ENCODE data around the gene EIF4A3. TPM values are rescaled to one million over a fixed set of nuclear protein-coding genes. Genes with fewer than 3 reads are reported as not detected.
A peak's percentile ranks its signal among the peaks of the same experiment; 100 is the strongest.

Gene EIF4A3
- polyA plus RNA-seq, 1 of the 3 experiments (the other 2 are of a cell fraction): 335 TPM

DNA sequence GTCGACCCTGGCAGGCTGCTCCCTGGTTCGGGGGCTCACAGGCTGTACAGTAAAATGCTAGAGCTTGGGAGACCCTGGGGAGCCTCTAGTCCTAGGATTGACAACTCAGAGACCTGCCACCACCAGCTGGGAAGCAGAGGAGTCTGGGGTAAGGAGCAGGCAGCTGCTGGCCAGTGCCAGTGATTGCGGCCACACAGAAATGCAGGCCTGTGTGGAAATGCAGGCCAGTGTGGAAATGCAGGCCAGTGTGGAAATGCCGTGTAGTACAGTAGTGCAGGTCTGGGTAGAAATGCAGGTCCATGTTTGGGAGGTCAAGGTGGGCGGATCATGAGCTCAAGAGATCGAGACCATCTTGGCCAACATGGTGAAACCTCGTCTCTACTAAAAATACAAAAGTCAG is 49.7 kb upstream of the EIF4A3 start:
- no peaks in the 10 kb centered on the region for H3K9me2 ChIP-seq
- H3K4me2 ChIP-seq: no peak overlapping the region
- TF ChIP-seq CHD2 (IDR thresholded peaks at IDR 0.05; ENCODE audit: low read length, partially characterized antibody): no peak
- ChIA-PET CTCF (interaction anchor here (1.4 to 2.5 kb wide), 3 partner anchors 9 to 96 kb away, joined by 4 to 8 read pairs (median 8); partner anchors contain the start of gene GAA), POLR2A (no interaction called here)
- no peak overlapping the region for H3K9ac ChIP-seq
- H3K79me2 ChIP-seq (ENCODE audit: insufficient read depth): no peaks in the 10 kb centered on the region
- 0 out of 2 replicates have a peak, but pooled peaks cover 6% of the 10 kb centered on the region for H3K27me3 ChIP-seq (ENCODE audit: insufficient read depth)
- no peaks in the 10 kb centered on the region for H3K36me3 ChIP-seq (replicated peaks in 1 of 2; ENCODE audit: control insufficient read depth in 1 of 2, insufficient read depth in 2 of 2, low read length in 1 of 2)
- no peaks in the 10 kb centered on the region for H4K20me1 ChIP-seq (ENCODE audit: insufficient read depth)
- no peak overlapping the region for H3K27ac ChIP-seq (ENCODE audit: low read depth in 2 of 2, low read length in 1 of 2)
- H3K9me3 ChIP-seq: no peaks in the 10 kb centered on the region
- no peak overlapping the region for H3K4me3 ChIP-seq (ENCODE audit: low read depth in 2 of 2, low read length in 1 of 2)
- no peaks in the 10 kb centered on the region for H3K4me1 ChIP-seq (ENCODE audit: control insufficient read depth in 1 of 2, insufficient read depth in 2 of 2, low read depth in 1 of 2, low read length in 1 of 2)
- no peak for DNase-seq
- no peak overlapping the region for H2AFZ ChIP-seq (ENCODE audit: low read depth)
- H3F3A ChIP-seq (replicated peaks; ENCODE audit: insufficient read depth): no peaks in the 10 kb centered on the region
- WGBS (ENCODE audit: low lambda C conversion rate): 94% methylated on average over 6 of the region's 7 CpGs

DNA sequence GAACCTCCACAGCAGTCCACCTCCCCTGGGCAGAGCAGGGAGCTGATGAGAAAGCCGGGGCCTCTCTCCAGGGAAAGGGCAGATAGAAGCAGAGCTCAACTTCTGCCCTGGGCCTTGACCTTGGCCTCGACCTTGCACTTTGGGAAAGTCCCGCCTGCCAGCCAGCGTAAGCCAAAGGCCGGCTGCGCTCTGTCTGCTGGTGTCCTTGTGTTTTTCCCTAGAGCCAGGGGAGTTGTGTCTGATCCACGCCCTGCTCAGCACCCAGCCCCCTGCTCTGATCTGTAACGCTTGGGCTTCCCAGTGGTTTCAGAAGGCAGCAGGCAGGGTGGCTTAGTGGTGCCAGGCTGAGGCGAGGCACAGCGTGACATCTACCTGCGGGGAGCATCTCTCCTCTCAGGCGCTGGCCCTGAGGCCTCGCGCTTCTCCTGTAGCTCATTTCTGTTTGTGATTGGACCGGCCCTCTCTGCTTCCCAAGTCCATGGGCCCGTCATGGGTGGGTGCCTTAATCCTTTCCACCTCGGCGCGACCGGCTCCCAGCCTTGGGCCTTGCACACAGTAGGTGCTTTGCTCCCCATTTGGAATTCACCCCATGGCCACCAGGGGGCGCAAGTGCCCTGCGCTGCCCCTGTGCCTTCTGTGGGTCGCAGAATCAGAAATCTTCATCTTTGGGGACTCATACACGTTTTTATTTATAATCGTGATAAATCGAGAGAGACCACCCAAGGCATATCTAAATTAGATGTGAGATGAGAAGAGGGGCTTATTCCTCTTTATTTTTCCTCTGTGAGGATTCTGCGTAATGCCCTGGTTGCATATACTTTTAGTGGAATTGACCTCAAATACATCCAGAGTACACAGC is 49.0 kb upstream of the EIF4A3 start:
- no peaks in the 10 kb centered on the region for H3K4me1 ChIP-seq (ENCODE audit: control insufficient read depth in 1 of 2, insufficient read depth in 2 of 2, low read depth in 1 of 2, low read length in 1 of 2)
- H3K4me2 ChIP-seq: no peak overlapping the region
- ChIA-PET POLR2A (no interaction called here), CTCF (interaction anchor here (0.6 to 2.5 kb wide), 15 partner anchors 8 to 181 kb away, joined by 3 to 8 read pairs (median 4); partner anchors contain the start of genes GAA and RNF213)
- H3K4me3 ChIP-seq (ENCODE audit: low read depth in 2 of 2, low read length in 1 of 2): peak overlapping the region in 1 of 2 experiments; percentile 37; a peak in 1 of 4 replicates
- H3K27ac ChIP-seq (ENCODE audit: low read depth in 2 of 2, low read length in 1 of 2): no peak overlapping the region
- H3K9me3 ChIP-seq: no peaks in the 10 kb centered on the region
- H3F3A ChIP-seq (replicated peaks; ENCODE audit: insufficient read depth): no peaks in the 10 kb centered on the region
- TF ChIP-seq, protein P1, sequence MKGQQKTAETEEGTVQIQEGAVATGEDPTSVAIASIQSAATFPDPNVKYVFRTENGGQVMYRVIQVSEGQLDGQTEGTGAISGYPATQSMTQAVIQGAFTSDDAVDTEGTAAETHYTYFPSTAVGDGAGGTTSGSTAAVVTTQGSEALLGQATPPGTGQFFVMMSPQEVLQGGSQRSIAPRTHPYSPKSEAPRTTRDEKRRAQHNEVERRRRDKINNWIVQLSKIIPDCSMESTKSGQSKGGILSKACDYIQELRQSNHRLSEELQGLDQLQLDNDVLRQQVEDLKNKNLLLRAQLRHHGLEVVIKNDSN (IDR thresholded peaks at IDR 0.05; ENCODE audit: borderline replicate concordance, low read depth): no peak
- TF ChIP-seq, protein P2, sequence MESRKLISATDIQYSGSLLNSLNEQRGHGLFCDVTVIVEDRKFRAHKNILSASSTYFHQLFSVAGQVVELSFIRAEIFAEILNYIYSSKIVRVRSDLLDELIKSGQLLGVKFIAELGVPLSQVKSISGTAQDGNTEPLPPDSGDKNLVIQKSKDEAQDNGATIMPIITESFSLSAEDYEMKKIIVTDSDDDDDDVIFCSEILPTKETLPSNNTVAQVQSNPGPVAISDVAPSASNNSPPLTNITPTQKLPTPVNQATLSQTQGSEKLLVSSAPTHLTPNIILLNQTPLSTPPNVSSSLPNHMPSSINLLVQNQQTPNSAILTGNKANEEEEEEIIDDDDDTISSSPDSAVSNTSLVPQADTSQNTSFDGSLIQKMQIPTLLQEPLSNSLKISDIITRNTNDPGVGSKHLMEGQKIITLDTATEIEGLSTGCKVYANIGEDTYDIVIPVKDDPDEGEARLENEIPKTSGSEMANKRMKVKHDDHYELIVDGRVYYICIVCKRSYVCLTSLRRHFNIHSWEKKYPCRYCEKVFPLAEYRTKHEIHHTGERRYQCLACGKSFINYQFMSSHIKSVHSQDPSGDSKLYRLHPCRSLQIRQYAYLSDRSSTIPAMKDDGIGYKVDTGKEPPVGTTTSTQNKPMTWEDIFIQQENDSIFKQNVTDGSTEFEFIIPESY (IDR thresholded peaks at IDR 0.05; ENCODE audit: borderline replicate concordance, low read depth): no peak
- no peak for TF ChIP-seq RFX5 (IDR thresholded peaks at IDR 0.05; ENCODE audit: low read length)
- TF ChIP-seq RAD21 (IDR thresholded peaks at IDR 0.05; ENCODE audit: low read length): peak; percentile 64
- TF ChIP-seq GABPA (IDR thresholded peaks at IDR 0.05; ENCODE audit: low read depth): no peak
- TF ChIP-seq, protein P3, sequence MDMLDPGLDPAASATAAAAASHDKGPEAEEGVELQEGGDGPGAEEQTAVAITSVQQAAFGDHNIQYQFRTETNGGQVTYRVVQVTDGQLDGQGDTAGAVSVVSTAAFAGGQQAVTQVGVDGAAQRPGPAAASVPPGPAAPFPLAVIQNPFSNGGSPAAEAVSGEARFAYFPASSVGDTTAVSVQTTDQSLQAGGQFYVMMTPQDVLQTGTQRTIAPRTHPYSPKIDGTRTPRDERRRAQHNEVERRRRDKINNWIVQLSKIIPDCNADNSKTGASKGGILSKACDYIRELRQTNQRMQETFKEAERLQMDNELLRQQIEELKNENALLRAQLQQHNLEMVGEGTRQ (IDR thresholded peaks at IDR 0.05; ENCODE audit: borderline replicate concordance, low read depth, low read length): no peak
- TF ChIP-seq, protein P4, sequence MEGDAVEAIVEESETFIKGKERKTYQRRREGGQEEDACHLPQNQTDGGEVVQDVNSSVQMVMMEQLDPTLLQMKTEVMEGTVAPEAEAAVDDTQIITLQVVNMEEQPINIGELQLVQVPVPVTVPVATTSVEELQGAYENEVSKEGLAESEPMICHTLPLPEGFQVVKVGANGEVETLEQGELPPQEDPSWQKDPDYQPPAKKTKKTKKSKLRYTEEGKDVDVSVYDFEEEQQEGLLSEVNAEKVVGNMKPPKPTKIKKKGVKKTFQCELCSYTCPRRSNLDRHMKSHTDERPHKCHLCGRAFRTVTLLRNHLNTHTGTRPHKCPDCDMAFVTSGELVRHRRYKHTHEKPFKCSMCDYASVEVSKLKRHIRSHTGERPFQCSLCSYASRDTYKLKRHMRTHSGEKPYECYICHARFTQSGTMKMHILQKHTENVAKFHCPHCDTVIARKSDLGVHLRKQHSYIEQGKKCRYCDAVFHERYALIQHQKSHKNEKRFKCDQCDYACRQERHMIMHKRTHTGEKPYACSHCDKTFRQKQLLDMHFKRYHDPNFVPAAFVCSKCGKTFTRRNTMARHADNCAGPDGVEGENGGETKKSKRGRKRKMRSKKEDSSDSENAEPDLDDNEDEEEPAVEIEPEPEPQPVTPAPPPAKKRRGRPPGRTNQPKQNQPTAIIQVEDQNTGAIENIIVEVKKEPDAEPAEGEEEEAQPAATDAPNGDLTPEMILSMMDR (IDR thresholded peaks at IDR 0.05): peak; percentile 93
- TF ChIP-seq SMC3 (IDR thresholded peaks at IDR 0.05; ENCODE audit: low read depth, low read length): peak; percentile 44
- TF ChIP-seq, protein P5, sequence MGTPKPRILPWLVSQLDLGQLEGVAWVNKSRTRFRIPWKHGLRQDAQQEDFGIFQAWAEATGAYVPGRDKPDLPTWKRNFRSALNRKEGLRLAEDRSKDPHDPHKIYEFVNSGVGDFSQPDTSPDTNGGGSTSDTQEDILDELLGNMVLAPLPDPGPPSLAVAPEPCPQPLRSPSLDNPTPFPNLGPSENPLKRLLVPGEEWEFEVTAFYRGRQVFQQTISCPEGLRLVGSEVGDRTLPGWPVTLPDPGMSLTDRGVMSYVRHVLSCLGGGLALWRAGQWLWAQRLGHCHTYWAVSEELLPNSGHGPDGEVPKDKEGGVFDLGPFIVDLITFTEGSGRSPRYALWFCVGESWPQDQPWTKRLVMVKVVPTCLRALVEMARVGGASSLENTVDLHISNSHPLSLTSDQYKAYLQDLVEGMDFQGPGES (IDR thresholded peaks at IDR 0.05; ENCODE audit: low read depth, low read length): no peak
- no peak for TF ChIP-seq EP300 (IDR thresholded peaks at IDR 0.05; ENCODE audit: borderline replicate concordance in 1 of 2, low read depth in 1 of 2, low read length in 1 of 2)
- no peak for TF ChIP-seq EZH2phosphoT487 (IDR thresholded peaks at IDR 0.05; ENCODE audit: borderline replicate concordance, low read depth)
- TF ChIP-seq TAF1 (IDR thresholded peaks at IDR 0.05; ENCODE audit: borderline replicate concordance, low read depth, low read length): no peak
- TF ChIP-seq FOXJ3 (CRISPR knock-in tag; IDR thresholded peaks at IDR 0.05): no peak
- no peak for TF ChIP-seq RCOR1 (IDR thresholded peaks at IDR 0.05; ENCODE audit: low read length)
- TF ChIP-seq GATA2 (CRISPR knock-in tag; IDR thresholded peaks at IDR 0.05): no peak
- no peak for TF ChIP-seq CHD2 (IDR thresholded peaks at IDR 0.05; ENCODE audit: low read length, partially characterized antibody)
- TF ChIP-seq POLR2AphosphoS5 (IDR thresholded peaks at IDR 0.05; ENCODE audit: low read depth, low read length): no peak
- TF ChIP-seq TEAD4 (IDR thresholded peaks at IDR 0.05; ENCODE audit: borderline replicate concordance, insufficient read depth): no peak
- H4K20me1 ChIP-seq (ENCODE audit: insufficient read depth): no peaks in the 10 kb centered on the region
- no peak overlapping the region for H3K9ac ChIP-seq
- WGBS (ENCODE audit: low lambda C conversion rate): 74% methylated on average over 26 of the region's 27 CpGs
- no peaks in the 10 kb centered on the region for H3K79me2 ChIP-seq (ENCODE audit: insufficient read depth)
- DNase-seq: peak; percentile 70
- no peaks in the 10 kb centered on the region for H3K36me3 ChIP-seq (replicated peaks in 1 of 2; ENCODE audit: control insufficient read depth in 1 of 2, insufficient read depth in 2 of 2, low read length in 1 of 2)
- no peak overlapping the region for H2AFZ ChIP-seq (ENCODE audit: low read depth)
- H3K27me3 ChIP-seq (ENCODE audit: insufficient read depth): 0 out of 2 replicates have a peak, but pooled peaks cover 9% of the 10 kb centered on the region
- H3K9me2 ChIP-seq: no peaks in the 10 kb centered on the region
